ENCODE results near the gene DOCK9. TPM values are rescaled to one million over a fixed set of nuclear protein-coding genes. Genes with fewer than 3 reads are reported as not detected.

DOCK9 gene
- total RNA-seq, 1 experiment from 2014 or later: 36.6 TPM

GRCh38 chr13:98912846-98913245 is 65.0 kb downstream of the DOCK9 start:
- POLR2A ChIA-PET: no interaction called here
- Mint-ChIP-seq H3K4me1 (peaks cover 9% of the 10 kb centered on the region), H3K27ac (no peak overlapping the region), H3K36me3 (no peaks in the 10 kb centered on the region), H3K9me3 (no peaks in the 10 kb centered on the region), H3K4me3 (no peak overlapping the region), H3K27me3 (ENCODE audit: low read depth) (no peaks in the 10 kb centered on the region)
- DNase-seq (ENCODE audit: low spot score): no peak
- TF ChIP-seq ESRRA (CRISPR knock-in tag; IDR thresholded peaks at IDR 0.05; ENCODE audit: borderline replicate concordance): no peak
- no peak for TF ChIP-seq AR (CRISPR knock-in tag; IDR thresholded peaks at IDR 0.05)
- TF ChIP-seq SMAD4 (CRISPR knock-in tag; IDR thresholded peaks at IDR 0.05): no peak
- TF ChIP-seq TEAD4 (CRISPR knock-in tag; IDR thresholded peaks at IDR 0.05): no peak
- TF ChIP-seq, protein P1, sequence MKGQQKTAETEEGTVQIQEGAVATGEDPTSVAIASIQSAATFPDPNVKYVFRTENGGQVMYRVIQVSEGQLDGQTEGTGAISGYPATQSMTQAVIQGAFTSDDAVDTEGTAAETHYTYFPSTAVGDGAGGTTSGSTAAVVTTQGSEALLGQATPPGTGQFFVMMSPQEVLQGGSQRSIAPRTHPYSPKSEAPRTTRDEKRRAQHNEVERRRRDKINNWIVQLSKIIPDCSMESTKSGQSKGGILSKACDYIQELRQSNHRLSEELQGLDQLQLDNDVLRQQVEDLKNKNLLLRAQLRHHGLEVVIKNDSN (CRISPR knock-in tag; IDR thresholded peaks at IDR 0.05): no peak
- TF ChIP-seq ZNF423 (CRISPR knock-in tag; IDR thresholded peaks at IDR 0.05): no peak
- TF ChIP-seq ETV6 (CRISPR knock-in tag; IDR thresholded peaks at IDR 0.05): no peak
- no peak for TF ChIP-seq ATF6 (CRISPR knock-in tag; IDR thresholded peaks at IDR 0.05)
- TF ChIP-seq, protein P2, sequence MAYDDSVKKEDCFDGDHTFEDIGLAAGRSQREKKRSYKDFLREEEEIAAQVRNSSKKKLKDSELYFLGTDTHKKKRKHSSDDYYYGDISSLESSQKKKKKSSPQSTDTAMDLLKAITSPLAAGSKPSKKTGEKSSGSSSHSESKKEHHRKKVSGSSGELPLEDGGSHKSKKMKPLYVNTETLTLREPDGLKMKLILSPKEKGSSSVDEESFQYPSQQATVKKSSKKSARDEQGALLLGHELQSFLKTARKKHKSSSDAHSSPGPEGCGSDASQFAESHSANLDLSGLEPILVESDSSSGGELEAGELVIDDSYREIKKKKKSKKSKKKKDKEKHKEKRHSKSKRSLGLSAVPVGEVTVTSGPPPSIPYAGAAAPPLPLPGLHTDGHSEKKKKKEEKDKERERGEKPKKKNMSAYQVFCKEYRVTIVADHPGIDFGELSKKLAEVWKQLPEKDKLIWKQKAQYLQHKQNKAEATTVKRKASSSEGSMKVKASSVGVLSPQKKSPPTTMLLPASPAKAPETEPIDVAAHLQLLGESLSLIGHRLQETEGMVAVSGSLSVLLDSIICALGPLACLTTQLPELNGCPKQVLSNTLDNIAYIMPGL (CRISPR knock-in tag; IDR thresholded peaks at IDR 0.05): no peak
- no peak for TF ChIP-seq OVOL2 (CRISPR knock-in tag; IDR thresholded peaks at IDR 0.05; ENCODE audit: borderline replicate concordance)
- TF ChIP-seq NFATC4 (CRISPR knock-in tag; IDR thresholded peaks at IDR 0.05): no peak
- no peak for TF ChIP-seq HMGA2 (CRISPR knock-in tag; IDR thresholded peaks at IDR 0.05)
- TF ChIP-seq TP53 (CRISPR knock-in tag; IDR thresholded peaks at IDR 0.05): no peak
- CTCF ChIA-PET: interaction anchor here (0.5 kb wide), 1 partner anchor 194 kb away, joined by 4 read pairs; no protein-coding TSS in a partner anchor
- ATAC-seq: no peak

DNA sequence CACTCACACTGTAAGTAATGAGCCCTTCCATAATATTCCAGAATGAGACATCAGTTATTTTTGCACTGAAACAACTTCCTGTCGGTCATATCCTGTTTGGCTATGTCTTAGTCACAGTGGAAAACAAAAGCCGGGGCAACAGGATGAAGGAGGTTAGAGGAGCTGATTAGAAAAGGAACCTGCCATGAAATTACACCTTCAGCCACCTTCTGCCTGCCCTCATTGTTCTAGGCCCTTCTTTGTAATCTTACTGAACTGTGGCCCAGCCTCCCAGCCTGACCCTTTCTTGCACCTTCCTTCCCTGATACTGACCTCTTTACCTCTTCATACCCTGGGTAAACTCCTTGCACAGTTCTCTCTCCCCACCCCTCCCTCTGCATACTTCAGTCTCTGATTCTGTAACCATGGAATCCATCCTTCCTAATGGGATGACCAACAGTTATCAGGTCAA is 67.3 kb downstream of the DOCK9 start:
- CTCF ChIA-PET: interaction anchor here (0.5 kb wide), 1 partner anchor 22 kb away, joined by 3 read pairs; no protein-coding TSS in a partner anchor
- H3K27me3 Mint-ChIP-seq (ENCODE audit: low read depth): no peaks in the 10 kb centered on the region
- H3K36me3 Mint-ChIP-seq: no peaks in the 10 kb centered on the region
- peak overlapping the region; percentile 4; the same call in 1 of the 2 replicates for H3K27ac Mint-ChIP-seq
- no peak for DNase-seq (ENCODE audit: low spot score)
- TF ChIP-seq HMGA2 (CRISPR knock-in tag; IDR thresholded peaks at IDR 0.05) (no peak), RORB (CRISPR knock-in tag; IDR thresholded peaks at IDR 0.05) (no peak), CDX4 (CRISPR knock-in tag; IDR thresholded peaks at IDR 0.05; ENCODE audit: borderline replicate concordance) (no peak), GRHL2 (CRISPR knock-in tag; IDR thresholded peaks at IDR 0.05; ENCODE audit: insufficient replicate concordance, severe bottlenecking) (no peak), GABPB1 (CRISPR knock-in tag; IDR thresholded peaks at IDR 0.05) (no peak), ZNF121 (CRISPR knock-in tag; IDR thresholded peaks at IDR 0.05) (no peak), NFATC4 (CRISPR knock-in tag; IDR thresholded peaks at IDR 0.05) (no peak), ZNF219 (CRISPR knock-in tag; IDR thresholded peaks at IDR 0.05; ENCODE audit: borderline replicate concordance) (no peak), TP53 (CRISPR knock-in tag; IDR thresholded peaks at IDR 0.05) (no peak), SMAD3 (CRISPR knock-in tag; IDR thresholded peaks at IDR 0.05; ENCODE audit: borderline replicate concordance) (no peak), OVOL2 (CRISPR knock-in tag; IDR thresholded peaks at IDR 0.05; ENCODE audit: borderline replicate concordance) (no peak), ZNF281 (CRISPR knock-in tag; IDR thresholded peaks at IDR 0.05) (no peak), IRF2 (CRISPR knock-in tag; IDR thresholded peaks at IDR 0.05; ENCODE audit: borderline replicate concordance, low read depth) (no peak), NR2C2 (CRISPR knock-in tag; IDR thresholded peaks at IDR 0.05) (no peak)
- TF ChIP-seq, protein P3, sequence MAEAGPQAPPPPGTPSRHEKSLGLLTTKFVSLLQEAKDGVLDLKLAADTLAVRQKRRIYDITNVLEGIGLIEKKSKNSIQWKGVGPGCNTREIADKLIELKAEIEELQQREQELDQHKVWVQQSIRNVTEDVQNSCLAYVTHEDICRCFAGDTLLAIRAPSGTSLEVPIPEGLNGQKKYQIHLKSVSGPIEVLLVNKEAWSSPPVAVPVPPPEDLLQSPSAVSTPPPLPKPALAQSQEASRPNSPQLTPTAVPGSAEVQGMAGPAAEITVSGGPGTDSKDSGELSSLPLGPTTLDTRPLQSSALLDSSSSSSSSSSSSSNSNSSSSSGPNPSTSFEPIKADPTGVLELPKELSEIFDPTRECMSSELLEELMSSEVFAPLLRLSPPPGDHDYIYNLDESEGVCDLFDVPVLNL (CRISPR knock-in tag; IDR thresholded peaks at IDR 0.05; ENCODE audit: borderline replicate concordance, low read depth): no peak
- no peaks in the 10 kb centered on the region for H3K9me3 Mint-ChIP-seq
- peaks cover 9% of the 10 kb centered on the region for H3K4me1 Mint-ChIP-seq
- POLR2A ChIA-PET: no interaction called here
- H3K4me3 Mint-ChIP-seq: no peak overlapping the region
- ATAC-seq: peak; percentile 53

Data from WTC11 (cell line).